CD4-positive, alpha-beta T cell treated with Interleukin-17A for 1 hour (primary cell): ENCODE data around the gene RAB22A.
A peak's percentile ranks its signal among the peaks of the same experiment; 100 is the strongest.

Experiments
- DNase-seq: peaks from one replicate; pipeline ENCODE4 v3.0.0-alpha.2; 2020

Gene RAB22A

GRCh38 chr20:58309591-58310290, at the start of gene RAB22A:
Gene RAB22A, plus strand, starts transcription at chr20:58309715. Its CDS starts 262 bp downstream, at chr20:58309977.
- DNase-seq, result peak; percentile 79

GRCh38 chr20:58260006-58260405, 49.5 kb upstream of the RAB22A start:
- no peak for DNase-seq

GRCh38 chr20:58261660-58262059, 47.9 kb upstream of the RAB22A start:
- DNase-seq, result no peak

GRCh38 chr20:58264271-58264670, 45.2 kb upstream of the RAB22A start:
- DNase-seq, result no peak

GRCh38 chr20:58267389-58268215, 41.9 kb upstream of the RAB22A start:
- no peak for DNase-seq

GRCh38 chr20:58268421-58268821, 41.1 kb upstream of the RAB22A start:
- no peak for DNase-seq

- no peak for DNase-seq
Measured at GRCh38 chr20:58268936-58269619, 40.4 kb upstream of the RAB22A start.

GRCh38 chr20:58271606-58272351, 37.7 kb upstream of the RAB22A start:
- no peak for DNase-seq

- DNase-seq, result no peak
Measured at GRCh38 chr20:58274384-58274783, 35.1 kb upstream of the RAB22A start.

GRCh38 chr20:58277107-58277506, 32.4 kb upstream of the RAB22A start:
- DNase-seq, result no peak

- no peak for DNase-seq
Measured at GRCh38 chr20:58277578-58278472, 31.7 kb upstream of the RAB22A start.

- no peak for DNase-seq
Measured at GRCh38 chr20:58286729-58287128, 22.8 kb upstream of the RAB22A start.

GRCh38 chr20:58287638-58288037, 21.9 kb upstream of the RAB22A start:
- no peak for DNase-seq

- no peak for DNase-seq
Measured at GRCh38 chr20:58289143-58289542, 20.4 kb upstream of the RAB22A start.

- no peak for DNase-seq
Measured at GRCh38 chr20:58293453-58293852, 16.1 kb upstream of the RAB22A start.

GRCh38 chr20:58294497-58295455, 14.7 kb upstream of the RAB22A start:
- DNase-seq, result no peak

GRCh38 chr20:58296051-58296837, 13.3 kb upstream of the RAB22A start:
- DNase-seq, result no peak

- no peak for DNase-seq
Measured at GRCh38 chr20:58297394-58297793, 12.1 kb upstream of the RAB22A start.

GRCh38 chr20:58300321-58300720, 9.2 kb upstream of the RAB22A start:
- DNase-seq, result no peak

- no peak for DNase-seq
Measured at GRCh38 chr20:58303547-58303946, 6.0 kb upstream of the RAB22A start.
